Activated CD4-positive, alpha-beta T cell treated with anti-CD3 and anti-CD28 coated beads for 36 hours (primary cell): ENCODE measurements around the gene SLC4A4. TPM values are rescaled to one million over a fixed set of nuclear protein-coding genes. Genes with fewer than 3 reads are reported as not detected.

Source experiments
- ATAC-seq: fragments of 200-7000 bp; cut with Tn5 transposase; one replicate; pipeline ENCODE4 v1.10.0; 2021; ENCODE audit warnings: mild to moderate bottlenecking, moderate library complexity
- CTCF ChIA-PET: fragments of 350-600 bp; sonication (Branson Sonifier 250); formaldehyde crosslinking; loops from one replicate; lab custom pipeline; 2021; ENCODE audit warnings: antibody characterized with exemption; lab: Charles Lee
- POLR2A ChIA-PET: fragments of 350-600 bp; sonication (Branson Sonifier 250); formaldehyde crosslinking; loops from one replicate; lab custom pipeline; 2021; ENCODE audit warnings: antibody characterized with exemption, inconsistent platforms; lab: Charles Lee
- DNase-seq: peaks from one replicate; pipeline ENCODE4 v3.0.0-alpha.2; 2020
- H3K27ac Mint-ChIP-seq: one replicate; pipeline ENCODE4 v1.8.0; 2021; ENCODE audit warnings: mixed read lengths
- H3K27me3 Mint-ChIP-seq: one replicate; pipeline ENCODE4 v1.8.0; 2021; ENCODE audit warnings: mixed read lengths
- H3K36me3 Mint-ChIP-seq: one replicate; pipeline ENCODE4 v1.8.0; 2021; ENCODE audit warnings: low read depth, mixed read lengths
- H3K4me1 Mint-ChIP-seq: one replicate; pipeline ENCODE4 v1.8.0; 2021; ENCODE audit warnings: mixed read lengths
- H3K4me3 Mint-ChIP-seq: one replicate; pipeline ENCODE4 v1.8.0; 2021; ENCODE audit warnings: mild to moderate bottlenecking, moderate library complexity, mixed read lengths
- H3K9me3 Mint-ChIP-seq: one replicate; pipeline ENCODE4 v1.8.0; 2021; ENCODE audit warnings: low read depth, mixed read lengths
- intact Hi-C, 2 experiments: fragments of 100-400 bp; cut with DNase I in 1 of 2; cut with micrococcal nuclease in 1 of 2; formaldehyde crosslinking; loops; one replicate each; pipeline versions ENCODE4 v1.14.2 to v1.15.1; 2022 to 2024; cut with DNase I, micrococcal nuclease
- total RNA-seq, 2 experiments: library from RNA; stranded (reverse); gene quantifications; one replicate each; pipeline ENCODE4 v1.2.3, GENCODE V29; 2021

SLC4A4 gene
- total RNA-seq, 2 experiments from 2014 or later, result 0.16 TPM; not detected in 1

GRCh38 chr4:71360844-71361243 lies 22.0 kb downstream of the SLC4A4 start:
- CTCF ChIA-PET, result no interaction called here
- Mint-ChIP-seq H3K27ac (no peak overlapping the region), H3K36me3 (no peaks in the 10 kb centered on the region), H3K9me3 (no peaks in the 10 kb centered on the region), H3K4me1 (no peaks in the 10 kb centered on the region), H3K27me3 (no peaks in the 10 kb centered on the region), H3K4me3 (no peak overlapping the region)
- POLR2A ChIA-PET, result no interaction called here
- DNase-seq (no peak), ATAC-seq (no peak)
- intact Hi-C loops, result loop anchor here in 1 of 2 experiments (5.0 kb wide), 1 partner anchor 49 kb away; no protein-coding TSS in a partner anchor

- no peak overlapping the region for H3K27ac Mint-ChIP-seq
- DNase-seq (no peak), ATAC-seq (no peak)
- H3K36me3 Mint-ChIP-seq, result no peaks in the 10 kb centered on the region
- ChIA-PET POLR2A (no interaction called here), CTCF (interaction anchor here (0.6 kb wide), 1 partner anchor 431 kb away, joined by 3 read pairs; no protein-coding TSS in a partner anchor)
- H3K4me3 Mint-ChIP-seq, result no peak overlapping the region
- intact Hi-C loops, result loop anchor here in 1 of 2 experiments (5.0 kb wide), 1 partner anchor 49 kb away; no protein-coding TSS in a partner anchor
- H3K27me3 Mint-ChIP-seq, result no peaks in the 10 kb centered on the region
- no peaks in the 10 kb centered on the region for H3K4me1 Mint-ChIP-seq
- no peaks in the 10 kb centered on the region for H3K9me3 Mint-ChIP-seq
Observed at GRCh38 chr4:71361476-71361875, 22.7 kb downstream of the SLC4A4 start.

- ATAC-seq, result no peak
- H3K36me3 Mint-ChIP-seq, result no peaks in the 10 kb centered on the region
- no peaks in the 10 kb centered on the region for H3K9me3 Mint-ChIP-seq
- no peak for DNase-seq
- H3K4me1 Mint-ChIP-seq, result no peaks in the 10 kb centered on the region
- H3K4me3 Mint-ChIP-seq, result no peak overlapping the region
- CTCF ChIA-PET, result interaction anchor here (0.6 to 1.5 kb wide), 3 partner anchors 13 to 50 kb away, joined by 3 to 4 read pairs (median 4); no protein-coding TSS in a partner anchor
- H3K27ac Mint-ChIP-seq, result no peak overlapping the region
- no peaks in the 10 kb centered on the region for H3K27me3 Mint-ChIP-seq
- POLR2A ChIA-PET, result interaction anchor here (0.6 kb wide), 1 partner anchor 344 kb away, joined by 3 read pairs; no protein-coding TSS in a partner anchor
- intact Hi-C loops, result no loop called here
Observed at GRCh38 chr4:71366766-71367165, 27.9 kb downstream of the SLC4A4 start.

- ChIA-PET CTCF (no interaction called here), POLR2A (no interaction called here)
- Mint-ChIP-seq H3K4me3 (no peak overlapping the region), H3K36me3 (no peaks in the 10 kb centered on the region), H3K27ac (no peak overlapping the region), H3K27me3 (no peaks in the 10 kb centered on the region), H3K9me3 (no peaks in the 10 kb centered on the region), H3K4me1 (no peaks in the 10 kb centered on the region)
- ATAC-seq, result no peak
- intact Hi-C loops, result no loop called here
- DNase-seq, result no peak
Observed at GRCh38 chr4:71367546-71367945, 28.7 kb downstream of the SLC4A4 start.

GRCh38 chr4:71368906-71369305 lies 30.1 kb downstream of the SLC4A4 start:
- intact Hi-C loops, result no loop called here
- no peaks in the 10 kb centered on the region for H3K4me1 Mint-ChIP-seq
- no peaks in the 10 kb centered on the region for H3K9me3 Mint-ChIP-seq
- no peak overlapping the region for H3K4me3 Mint-ChIP-seq
- DNase-seq (no peak), ATAC-seq (no peak)
- ChIA-PET CTCF (interaction anchor here (0.8 kb wide), 1 partner anchor 20 kb away, joined by 3 read pairs; no protein-coding TSS in a partner anchor), POLR2A (no interaction called here)
- no peaks in the 10 kb centered on the region for H3K27me3 Mint-ChIP-seq
- H3K27ac Mint-ChIP-seq, result no peak overlapping the region
- no peaks in the 10 kb centered on the region for H3K36me3 Mint-ChIP-seq

GRCh38 chr4:71369536-71369935 lies 30.7 kb downstream of the SLC4A4 start:
- DNase-seq (no peak), ATAC-seq (no peak)
- ChIA-PET CTCF (interaction anchor here (0.8 kb wide), 1 partner anchor 19 kb away, joined by 3 read pairs; no protein-coding TSS in a partner anchor), POLR2A (no interaction called here)
- no peaks in the 10 kb centered on the region for H3K27me3 Mint-ChIP-seq
- no peak overlapping the region for H3K27ac Mint-ChIP-seq
- no peaks in the 10 kb centered on the region for H3K9me3 Mint-ChIP-seq
- H3K4me1 Mint-ChIP-seq, result no peaks in the 10 kb centered on the region
- H3K36me3 Mint-ChIP-seq, result no peaks in the 10 kb centered on the region
- intact Hi-C loops, result no loop called here
- H3K4me3 Mint-ChIP-seq, result no peak overlapping the region

GRCh38 chr4:71375494-71375893 lies 36.7 kb downstream of the SLC4A4 start:
- no peaks in the 10 kb centered on the region for H3K4me1 Mint-ChIP-seq
- ChIA-PET POLR2A (no interaction called here), CTCF (interaction anchor here (1.2 kb wide), 1 partner anchor 23 kb away, joined by 3 read pairs; no protein-coding TSS in a partner anchor)
- no peak for DNase-seq
- no peak for ATAC-seq
- H3K27ac Mint-ChIP-seq, result no peak overlapping the region
- H3K27me3 Mint-ChIP-seq, result no peaks in the 10 kb centered on the region
- no peak overlapping the region for H3K4me3 Mint-ChIP-seq
- H3K36me3 Mint-ChIP-seq, result no peaks in the 10 kb centered on the region
- intact Hi-C loops, result no loop called here
- no peaks in the 10 kb centered on the region for H3K9me3 Mint-ChIP-seq

- no peaks in the 10 kb centered on the region for H3K36me3 Mint-ChIP-seq
- H3K9me3 Mint-ChIP-seq, result no peaks in the 10 kb centered on the region
- H3K4me1 Mint-ChIP-seq, result no peaks in the 10 kb centered on the region
- ATAC-seq (no peak), DNase-seq (no peak)
- no peak overlapping the region for H3K27ac Mint-ChIP-seq
- intact Hi-C loops, result no loop called here
- no peak overlapping the region for H3K4me3 Mint-ChIP-seq
- H3K27me3 Mint-ChIP-seq, result no peaks in the 10 kb centered on the region
- CTCF ChIA-PET, result no interaction called here
- POLR2A ChIA-PET, result no interaction called here
Observed at GRCh38 chr4:71377561-71377960, 38.7 kb downstream of the SLC4A4 start.

GRCh38 chr4:71379126-71379525 lies 40.3 kb downstream of the SLC4A4 start:
- DNase-seq (no peak), ATAC-seq (no peak)
- Mint-ChIP-seq H3K9me3 (no peaks in the 10 kb centered on the region), H3K36me3 (no peaks in the 10 kb centered on the region), H3K4me3 (no peak overlapping the region), H3K4me1 (no peaks in the 10 kb centered on the region), H3K27me3 (no peaks in the 10 kb centered on the region), H3K27ac (no peak overlapping the region)
- intact Hi-C loops, result no loop called here
- POLR2A ChIA-PET, result no interaction called here
- CTCF ChIA-PET, result no interaction called here

- no peak for DNase-seq
- H3K9me3 Mint-ChIP-seq, result no peaks in the 10 kb centered on the region
- H3K4me3 Mint-ChIP-seq, result no peak overlapping the region
- CTCF ChIA-PET, result interaction anchor here (0.9 kb wide), 1 partner anchor 24 kb away, joined by 3 read pairs; no protein-coding TSS in a partner anchor
- intact Hi-C loops, result no loop called here
- H3K27ac Mint-ChIP-seq, result no peak overlapping the region
- H3K4me1 Mint-ChIP-seq, result no peaks in the 10 kb centered on the region
- H3K36me3 Mint-ChIP-seq, result no peaks in the 10 kb centered on the region
- no peak for ATAC-seq
- POLR2A ChIA-PET, result no interaction called here
- H3K27me3 Mint-ChIP-seq, result no peaks in the 10 kb centered on the region
Observed at GRCh38 chr4:71380788-71381187, 42.0 kb downstream of the SLC4A4 start.

- POLR2A ChIA-PET, result interaction anchor here (0.7 kb wide), 1 partner anchor 492 kb away, joined by 3 read pairs; no protein-coding TSS in a partner anchor
- H3K9me3 Mint-ChIP-seq, result no peaks in the 10 kb centered on the region
Observed at GRCh38 chr4:71382125-71382899, 43.5 kb downstream of the SLC4A4 start.

More at GRCh38 chr4:71382125-71382899, 43.5 kb downstream of the SLC4A4 start:
- no peak overlapping the region for H3K4me3 Mint-ChIP-seq
- CTCF ChIA-PET, result interaction anchor here (1.0 kb wide), 1 partner anchor 10 kb away, joined by 3 read pairs; no protein-coding TSS in a partner anchor
- ATAC-seq, result no peak
- no peaks in the 10 kb centered on the region for H3K4me1 Mint-ChIP-seq
- H3K27me3 Mint-ChIP-seq, result no peaks in the 10 kb centered on the region
- intact Hi-C loops, result no loop called here
- H3K36me3 Mint-ChIP-seq, result no peaks in the 10 kb centered on the region
- no peak overlapping the region for H3K27ac Mint-ChIP-seq
- no peak for DNase-seq
